HG02885 (cell line): ENCODE data around the gene ARHGEF39.
A peak's percentile ranks its signal among the peaks of the same experiment; 100 is the strongest.
"Not testable (repeated sequence)": the region's sequence is repeated elsewhere in the genome, so short reads cannot be mapped to it uniquely, and the experiment has no call there.

ENCODE experiments used
- ATAC-seq: cut with Tn5 transposase; IDR thresholded peaks from one replicate; pipeline ENCODE4 v1.9.1; 2021; ENCODE audit warnings: mild to moderate bottlenecking; ENCODE audit not compliant: unreplicated experiment, poor library complexity

Gene ARHGEF39

DNA sequence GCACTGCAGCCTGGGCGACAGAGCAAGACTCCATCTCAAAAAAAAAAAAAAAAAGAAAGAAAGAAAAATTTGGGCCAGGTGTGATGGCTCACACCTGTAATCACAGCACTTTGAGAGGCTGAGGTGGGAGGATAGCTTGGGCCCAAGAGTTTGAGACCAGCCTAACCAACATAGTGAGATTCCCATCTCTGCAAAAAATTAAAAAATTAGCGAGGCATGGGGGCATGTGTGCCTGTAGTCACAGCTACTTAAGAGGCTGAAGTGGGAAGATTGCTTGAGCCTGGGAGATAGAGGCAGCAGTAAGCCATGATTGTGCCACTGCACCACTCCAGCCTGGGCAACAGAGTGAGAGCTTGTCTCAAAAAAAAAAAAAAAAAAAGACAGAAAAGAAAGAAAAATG, 11.4 kb downstream of the ARHGEF39 start:
- ATAC-seq, result no peak

DNA sequence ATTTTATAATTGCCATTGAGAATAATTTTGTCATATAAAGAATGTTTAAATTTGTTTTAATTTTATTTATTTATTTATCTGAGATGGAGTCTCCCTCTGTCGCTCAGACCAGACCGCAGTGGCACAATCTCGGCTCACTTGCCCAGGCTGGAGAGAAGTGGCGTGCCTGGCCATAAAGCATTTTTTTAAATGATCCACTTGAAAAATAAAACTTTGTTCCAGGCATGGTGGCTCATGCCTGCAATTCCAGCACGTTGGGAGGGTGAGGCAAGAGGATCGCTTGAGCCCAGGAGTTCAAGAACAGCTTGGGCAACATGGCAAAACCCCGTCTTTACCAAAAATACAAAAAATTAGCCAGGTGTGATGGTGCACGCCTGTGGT, 12.2 kb downstream of the ARHGEF39 start:
- ATAC-seq, result no peak

DNA sequence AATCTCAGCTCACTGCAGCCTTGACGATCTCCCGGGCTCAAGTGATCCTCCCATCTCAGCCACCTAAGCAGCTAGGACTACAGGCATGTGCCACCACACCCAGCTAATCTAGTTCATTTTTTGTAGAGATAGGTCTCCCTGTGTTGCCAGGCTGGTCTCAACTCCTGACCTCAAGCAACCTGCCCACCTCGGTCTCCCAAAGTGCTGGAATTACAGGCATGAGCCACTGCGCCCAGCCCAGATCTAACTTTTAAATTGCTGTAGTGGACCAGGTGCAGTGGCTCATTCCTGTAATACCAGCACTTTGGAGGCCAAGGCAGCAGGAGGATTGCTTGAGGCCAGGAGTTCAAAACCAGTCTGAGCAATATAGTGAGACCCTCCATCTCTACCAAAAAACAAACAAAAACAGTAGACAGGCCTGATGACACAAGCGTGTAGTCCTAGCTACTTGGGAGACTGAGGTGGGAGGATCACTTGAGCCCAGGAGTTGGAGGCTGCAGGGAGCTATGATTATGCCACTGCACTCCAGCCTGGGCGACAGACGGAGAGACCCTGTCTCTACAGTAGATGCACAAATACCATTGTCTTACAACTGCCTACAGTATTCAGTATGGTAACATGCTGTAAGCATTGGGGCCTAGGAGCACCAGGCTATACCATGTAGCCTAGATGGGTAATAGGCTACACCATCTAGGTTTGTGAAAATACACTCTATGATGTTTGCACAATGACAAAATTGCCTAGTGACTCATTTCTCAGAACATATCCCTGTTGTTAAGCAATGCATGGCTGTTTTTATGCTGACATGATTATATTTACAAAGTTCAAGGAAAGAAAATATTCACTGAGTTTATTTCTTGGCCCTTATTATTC, 12.8 kb downstream of the ARHGEF39 start:
- ATAC-seq, result no peak

DNA sequence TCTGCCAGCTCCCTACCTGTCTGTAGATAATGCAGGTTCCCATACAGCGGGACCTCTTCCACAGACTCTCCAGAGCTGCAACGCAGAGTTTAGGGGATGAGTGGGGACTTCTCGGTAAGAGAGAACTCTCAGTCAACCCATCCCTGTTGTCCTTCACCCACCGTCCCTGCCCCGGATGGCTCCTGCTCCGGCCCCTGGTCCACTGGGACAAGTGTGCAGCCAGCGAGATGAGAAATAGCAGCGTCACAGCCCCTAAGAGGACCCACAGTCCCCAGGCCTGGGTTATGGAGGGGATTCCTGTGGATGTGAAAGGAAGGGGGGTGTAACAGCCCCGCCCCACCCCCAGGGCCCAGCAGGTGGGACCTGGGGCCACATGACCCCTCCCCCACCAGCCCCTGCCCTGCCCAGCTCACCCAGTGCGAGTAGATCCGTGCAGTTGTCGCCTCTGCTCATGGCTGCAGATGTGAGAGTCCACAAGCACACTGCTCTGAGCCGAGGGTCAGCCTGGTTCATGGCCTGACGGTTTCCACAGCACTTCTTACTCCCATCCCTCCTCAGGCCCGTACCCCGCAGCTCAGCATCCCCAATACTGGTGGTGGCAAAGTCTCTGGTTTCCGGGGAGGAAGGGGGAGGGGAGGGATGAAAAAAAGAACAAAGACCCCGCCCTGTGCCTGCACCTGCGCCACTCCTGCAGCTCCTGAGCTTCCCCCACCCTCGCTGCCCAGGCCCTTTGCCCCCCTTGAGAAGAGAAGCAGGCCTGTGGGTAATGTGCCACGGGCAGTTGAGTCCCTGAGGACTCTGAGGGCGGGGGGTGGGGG, 14.4 kb downstream of the ARHGEF39 start, which contains the start of gene SIT1:
Gene SIT1 (minus strand): TSS at position 591 of the 818 bp plus-strand sequence. CDS start 78 bp downstream, at position 513.
- no peak for ATAC-seq

DNA sequence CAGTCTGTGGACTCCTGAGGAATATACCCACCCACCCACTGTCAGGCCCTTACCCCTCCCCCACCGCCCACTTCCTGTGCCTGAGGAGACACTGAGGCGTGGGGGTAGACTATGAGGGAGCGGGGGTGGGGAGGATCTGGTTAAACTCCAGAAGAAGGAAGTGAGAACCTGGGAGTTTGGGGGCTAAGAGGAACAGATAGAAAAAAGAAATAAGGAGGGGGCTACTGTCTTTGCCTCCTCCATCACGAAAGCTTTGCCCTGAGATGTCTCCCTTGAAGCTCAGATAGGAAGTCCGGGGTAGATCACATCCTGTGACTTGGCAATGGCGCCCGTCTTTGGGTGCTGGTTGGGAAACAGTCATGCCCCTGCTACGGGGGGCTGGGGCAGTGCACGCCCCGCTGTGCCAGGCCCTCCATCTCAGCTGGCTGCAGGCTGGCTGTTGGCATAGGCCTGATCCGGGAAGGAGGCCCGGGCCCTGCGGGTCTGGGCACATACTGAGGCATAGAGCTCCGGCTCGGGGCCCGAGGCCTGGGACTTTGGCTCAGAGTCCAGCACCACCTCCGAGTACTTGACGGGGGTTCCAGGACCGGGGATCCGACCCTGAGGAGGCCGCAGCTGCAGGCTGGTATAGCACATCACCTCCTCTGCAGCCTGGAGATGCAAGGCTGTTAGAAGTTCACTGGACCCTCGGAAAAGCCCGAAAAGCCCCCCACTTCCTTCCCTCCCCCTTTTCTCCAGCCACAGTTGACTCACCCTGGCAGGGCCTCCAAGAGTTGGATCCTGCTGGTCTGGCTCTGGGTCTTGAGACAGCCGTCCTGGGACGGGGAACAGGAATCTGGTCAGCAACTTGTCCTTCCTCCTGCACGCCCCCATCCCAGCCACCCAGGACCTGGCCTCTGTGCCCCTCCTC, 15.3 kb downstream of the ARHGEF39 start:
- no peak for ATAC-seq

DNA sequence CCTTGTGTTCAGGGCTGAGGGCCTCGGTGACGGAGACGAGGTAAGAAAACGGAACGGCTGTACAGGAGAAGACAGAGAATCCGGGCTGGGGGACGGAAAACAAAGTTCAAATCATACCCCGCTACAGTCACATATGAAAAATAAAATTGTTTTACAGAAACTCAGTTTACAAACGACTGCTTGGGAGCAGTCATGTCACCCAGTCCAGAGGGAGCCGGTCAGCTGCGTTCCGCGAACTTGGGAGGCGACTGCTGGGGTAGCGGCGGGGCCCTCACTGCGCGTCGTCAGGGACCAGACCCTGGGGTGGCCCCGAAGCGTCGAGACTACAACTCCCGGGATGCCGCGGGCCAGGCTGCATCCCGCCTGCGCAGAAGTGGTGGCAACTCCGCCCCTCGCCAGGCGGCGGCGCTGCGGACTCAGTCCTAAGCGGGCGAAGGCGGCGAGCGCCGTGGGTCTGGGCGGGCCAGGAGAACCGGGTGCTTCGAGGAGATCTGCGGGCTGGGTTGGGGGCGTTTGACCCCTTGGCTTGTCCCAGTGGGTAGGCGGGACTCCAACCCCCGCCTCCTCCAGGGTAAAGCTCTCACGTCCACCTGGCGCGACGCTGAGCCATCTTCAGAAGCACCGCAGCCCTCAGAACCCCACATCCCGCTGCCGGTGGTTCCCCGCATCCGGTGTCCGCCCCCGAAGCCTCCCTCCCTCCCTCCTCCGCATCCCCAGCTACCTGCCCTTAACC, 18.3 kb downstream of the ARHGEF39 start:
- peak; percentile 85 for ATAC-seq

DNA sequence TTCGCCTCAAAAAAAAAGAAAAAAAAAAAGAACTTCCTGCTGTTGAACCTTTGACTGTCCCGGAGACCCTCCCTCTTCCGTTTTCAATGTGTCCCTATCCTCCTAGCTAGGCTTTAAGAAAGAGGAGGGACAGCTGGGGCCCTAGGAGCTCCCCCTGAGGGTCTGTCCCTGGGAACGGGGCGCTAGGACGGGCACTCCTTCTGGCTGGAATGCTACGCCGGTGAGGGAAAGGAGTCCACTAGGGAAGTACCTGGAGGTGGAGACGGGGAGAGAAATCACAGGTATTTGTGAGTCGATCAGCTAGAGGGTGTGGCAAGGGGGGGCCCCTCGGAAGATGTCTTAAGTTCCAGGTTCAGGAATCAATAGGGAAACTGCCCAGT, 18.9 kb downstream of the ARHGEF39 start:
- ATAC-seq, result no peak

DNA sequence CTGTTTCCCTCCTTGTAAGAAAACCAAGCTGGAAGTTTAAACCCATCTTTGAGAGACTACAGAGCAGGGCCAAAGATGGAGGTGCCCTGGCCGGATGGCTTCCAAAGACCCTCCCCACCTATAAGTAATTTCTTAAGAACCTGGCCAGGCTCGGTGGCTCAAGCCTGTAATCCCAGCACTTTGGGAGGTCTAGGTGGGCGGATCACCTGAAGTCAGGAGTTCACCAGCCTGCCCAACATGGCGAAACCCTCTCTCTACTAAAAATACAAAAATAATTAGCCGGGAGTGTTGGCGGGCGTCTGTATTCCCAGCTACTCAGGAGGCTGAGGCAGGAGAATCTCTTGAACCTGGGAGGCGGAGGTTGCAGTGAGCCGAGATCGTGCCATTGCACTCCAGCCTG, 19.3 kb downstream of the ARHGEF39 start:
- ATAC-seq, result not testable (repeated sequence)

DNA sequence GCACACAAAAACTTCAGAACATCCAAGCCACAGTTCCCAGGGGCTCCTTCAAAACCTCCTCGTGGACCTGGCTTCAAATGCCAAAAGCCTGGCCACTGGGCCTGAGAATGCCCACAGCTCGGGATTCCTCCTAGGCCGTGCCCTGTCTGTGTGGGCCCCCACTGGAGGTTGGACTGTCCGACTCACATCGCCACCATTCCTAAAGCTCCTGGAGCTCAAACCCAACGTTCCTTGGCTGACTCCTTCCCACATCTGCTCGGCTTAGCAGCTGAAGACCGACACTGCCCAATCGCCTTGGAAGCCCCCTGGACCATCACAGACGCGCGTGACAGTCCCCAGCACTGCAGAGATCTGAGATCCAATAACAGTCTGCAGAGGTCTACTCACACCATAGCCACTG, 21.9 kb downstream of the ARHGEF39 start:
- no peak for ATAC-seq

DNA sequence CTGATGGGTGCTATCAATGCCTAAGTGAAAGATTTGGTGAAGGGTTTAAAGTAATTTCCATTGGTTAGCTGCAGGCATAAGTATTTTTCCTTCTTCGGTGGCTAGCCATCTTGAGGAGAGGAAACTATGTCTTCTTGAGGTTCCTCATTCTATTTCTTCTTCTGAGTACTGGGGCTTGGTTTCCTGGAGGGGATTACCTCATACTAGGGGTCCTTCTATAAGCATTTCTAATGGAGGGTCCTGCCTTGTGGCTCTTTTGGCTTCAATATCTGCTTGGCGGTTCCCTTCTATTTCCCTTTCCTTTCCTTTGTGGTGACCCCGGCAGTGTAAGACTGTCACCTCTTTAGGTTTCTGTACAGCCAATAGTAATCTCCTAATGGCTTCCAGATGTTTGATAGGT, 23.5 kb downstream of the ARHGEF39 start:
- ATAC-seq, result not testable (repeated sequence)

DNA sequence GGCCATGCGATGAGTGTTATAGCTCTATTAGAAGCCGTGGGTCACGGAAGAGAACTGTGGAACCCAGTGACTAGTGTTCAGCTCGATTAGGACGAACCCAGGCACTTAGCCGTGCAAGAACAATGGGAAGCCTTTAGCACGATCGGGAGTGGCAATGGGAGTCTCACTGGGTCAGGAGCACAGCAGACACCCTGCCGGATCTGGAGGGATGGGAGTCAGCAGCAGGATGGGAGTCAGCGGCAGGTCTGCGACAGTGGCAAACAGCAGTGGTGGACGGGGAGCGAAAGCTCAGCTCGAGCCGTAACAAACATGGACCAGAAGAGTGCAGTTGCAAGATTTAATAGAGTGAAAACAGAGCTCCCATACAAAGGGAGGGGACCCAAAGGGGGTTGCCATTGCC, 24.6 kb downstream of the ARHGEF39 start:
- ATAC-seq, result not testable (repeated sequence)

DNA sequence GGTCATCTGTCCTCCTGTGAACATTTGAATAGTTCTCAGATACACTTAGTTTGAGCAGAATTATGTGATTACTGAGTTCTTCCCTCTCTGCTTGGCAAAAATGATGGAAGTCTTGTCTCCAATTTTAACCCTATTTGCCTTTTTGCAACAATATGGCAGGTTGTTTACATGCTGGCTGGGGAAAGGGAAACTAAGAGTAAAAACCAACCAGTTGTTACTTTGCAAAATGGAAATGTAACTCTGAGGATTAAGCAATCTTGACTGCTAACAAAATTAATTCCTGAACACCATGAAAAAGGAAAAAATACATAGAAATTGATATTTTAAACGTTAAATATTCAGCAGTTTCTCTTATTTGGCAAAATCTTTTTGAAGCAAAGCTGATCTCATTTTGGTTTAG, 25.4 kb downstream of the ARHGEF39 start:
- ATAC-seq, result no peak

DNA sequence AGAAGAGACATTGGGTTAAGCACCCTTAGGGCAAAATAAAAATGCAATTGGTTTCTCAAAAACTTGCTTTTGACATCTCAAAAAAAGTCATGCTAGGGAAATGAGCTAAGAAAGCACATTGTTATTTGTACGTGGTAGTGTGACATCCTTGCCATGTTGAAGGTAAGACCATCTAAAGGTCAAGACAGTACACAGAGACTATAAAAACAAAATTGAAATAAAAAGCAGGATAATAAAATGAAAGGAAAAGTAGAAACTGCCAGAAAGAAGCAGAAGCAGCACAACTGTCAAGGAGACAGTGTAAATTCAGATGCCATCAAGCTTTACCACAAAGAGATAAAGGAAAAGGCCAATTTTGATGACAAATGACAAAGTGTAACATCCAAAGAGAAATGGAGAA, 25.8 kb downstream of the ARHGEF39 start:
- ATAC-seq, result not testable (repeated sequence)

DNA sequence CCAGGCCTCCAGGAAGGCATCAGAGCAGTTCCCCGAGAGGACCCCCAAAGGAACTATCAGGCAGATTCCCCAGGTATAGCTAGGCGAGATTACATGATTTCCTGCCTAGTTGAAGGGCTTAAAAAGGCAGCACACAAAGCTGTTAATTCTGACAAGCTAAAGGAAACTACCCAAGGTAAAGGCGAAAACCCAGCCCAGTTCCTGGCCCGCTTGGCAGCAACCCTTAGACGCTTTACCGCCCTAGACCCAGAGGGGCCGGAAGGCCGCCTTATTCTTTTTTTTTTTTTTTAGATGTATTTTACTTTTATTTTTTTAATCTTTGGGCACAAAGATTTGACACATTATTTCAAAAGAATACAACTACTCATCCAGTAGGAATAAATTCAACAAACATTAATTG, 26.2 kb downstream of the ARHGEF39 start:
- not testable (repeated sequence) for ATAC-seq

DNA sequence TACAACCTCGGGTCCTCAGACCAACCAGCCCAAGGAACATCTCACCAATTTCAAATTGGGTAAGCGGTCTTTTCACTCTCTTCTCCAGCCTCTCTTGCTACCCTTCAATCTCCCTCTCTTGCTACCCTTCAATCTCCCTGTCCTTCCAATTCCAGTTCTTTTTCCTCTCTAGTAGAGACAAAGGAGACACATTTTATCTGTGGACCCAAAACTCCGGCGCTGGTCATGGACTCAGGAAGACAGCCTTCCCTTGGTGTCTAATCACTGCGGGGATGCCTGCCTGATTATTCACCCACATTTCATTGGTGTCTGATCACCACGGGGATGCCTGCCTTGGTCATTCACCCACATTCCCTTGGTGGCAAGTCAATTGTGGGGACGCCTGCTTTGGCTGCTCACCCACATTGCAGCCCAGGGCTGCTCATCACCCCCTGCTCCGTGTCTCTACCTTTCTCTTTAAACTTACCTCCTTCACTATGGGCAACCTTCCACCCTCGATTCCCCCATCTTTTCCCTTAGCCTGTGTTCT, 27.5 kb downstream of the ARHGEF39 start:
- ATAC-seq, result not testable (repeated sequence)

DNA sequence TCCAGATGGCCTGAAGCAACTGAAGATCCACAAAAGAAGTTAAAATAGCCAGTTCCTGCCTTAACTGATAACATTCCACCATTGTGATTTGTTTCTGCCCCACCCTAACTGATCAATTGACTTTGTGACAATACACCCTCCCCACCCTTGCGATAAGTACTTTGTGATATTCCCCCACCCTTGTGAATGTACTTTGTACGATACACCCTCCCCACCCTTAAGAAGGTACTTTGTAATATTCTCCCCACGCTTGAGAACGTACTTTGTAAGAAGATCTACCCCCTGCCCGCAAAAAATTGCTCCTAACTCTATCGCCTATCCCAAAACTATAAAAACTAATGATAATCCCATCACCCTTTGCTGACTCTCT, 28.1 kb downstream of the ARHGEF39 start:
- not testable (repeated sequence) for ATAC-seq

DNA sequence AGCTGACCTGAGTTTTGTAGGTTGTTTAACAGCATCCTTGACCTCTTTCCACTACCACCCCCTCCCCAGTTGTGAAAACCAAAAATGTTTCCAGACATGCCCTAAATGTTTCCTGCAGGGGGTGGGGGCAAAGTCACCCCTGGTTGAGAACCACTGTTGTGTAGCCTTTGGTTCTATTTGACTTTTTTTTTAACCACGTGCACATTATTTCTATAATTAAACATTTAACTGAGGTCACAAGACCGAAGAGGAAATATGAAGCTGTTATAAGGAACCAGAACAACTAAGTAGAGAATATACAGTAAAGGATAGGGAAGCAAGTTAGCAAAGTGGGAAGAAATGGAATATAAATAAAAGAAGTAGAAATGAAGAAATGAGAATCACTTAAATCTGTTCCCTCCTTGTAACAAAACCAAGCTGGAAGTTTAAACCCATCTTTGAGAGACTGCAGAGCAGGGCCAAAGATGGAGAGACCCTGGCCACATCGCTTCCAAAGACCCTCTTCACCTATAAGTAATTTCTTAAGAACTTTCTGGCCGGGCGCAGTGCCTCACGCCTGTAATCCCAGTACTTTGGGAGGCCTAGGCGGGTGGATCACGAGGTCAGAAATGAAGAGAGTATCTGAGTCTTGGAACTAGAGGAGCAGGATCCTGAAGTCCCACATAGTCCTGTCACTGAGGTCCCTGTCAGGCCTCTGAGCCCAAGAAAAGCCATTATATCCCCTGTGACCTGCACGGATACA, 28.7 kb downstream of the ARHGEF39 start:
- no peak for ATAC-seq

DNA sequence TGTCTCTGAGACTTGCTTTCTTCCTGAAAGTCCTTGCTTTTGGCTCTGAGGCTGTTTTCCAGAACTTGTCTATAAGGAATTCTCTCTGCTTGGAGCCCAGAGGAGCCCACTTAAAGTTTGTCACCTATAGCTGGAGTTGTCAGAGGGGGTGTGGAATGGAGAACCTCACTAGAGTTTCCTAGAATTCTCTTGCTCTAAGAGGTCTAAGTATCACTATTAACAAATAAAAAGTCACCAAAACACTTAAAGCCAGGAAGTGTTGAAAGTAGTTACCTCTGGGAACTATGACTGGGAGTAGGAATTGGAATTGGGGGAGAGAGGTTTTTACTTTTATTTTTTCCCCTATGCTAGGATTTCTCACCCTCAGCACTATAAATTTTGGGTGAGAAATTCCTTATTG, 29.3 kb downstream of the ARHGEF39 start:
- no peak for ATAC-seq

DNA sequence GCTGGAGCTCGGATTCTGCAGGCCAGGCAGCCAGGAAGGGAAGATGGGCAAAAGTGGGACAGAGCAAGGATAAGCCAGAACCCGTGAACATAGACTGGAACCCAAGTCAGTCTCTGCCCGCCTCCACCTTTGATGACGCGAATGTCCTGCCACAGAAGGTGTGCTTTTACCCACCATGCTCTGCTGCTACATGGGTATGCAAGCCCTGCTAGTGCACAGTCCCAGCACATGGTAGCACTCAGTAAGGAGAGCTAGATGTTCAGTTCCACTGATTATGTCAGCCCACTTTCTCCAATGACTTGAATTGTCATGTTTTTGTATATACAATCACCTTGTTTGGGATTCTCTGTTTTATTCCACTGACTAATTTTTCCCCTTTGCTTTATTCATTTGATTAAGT, 35.4 kb downstream of the ARHGEF39 start:
- no peak for ATAC-seq
